GM19324 (cell line): Measurements from ENCODE around the gene INSIG1.

Source experiments
- ATAC-seq: cut with Tn5 transposase; IDR thresholded peaks from one replicate; pipeline ENCODE4 v1.9.1; 2021; ENCODE audit warnings: mild to moderate bottlenecking, moderate library complexity; ENCODE audit not compliant: unreplicated experiment, low FRiP score

Gene INSIG1

GRCh38 chr7:155265961-155266360 lies 31.7 kb upstream of the INSIG1 start:
- no peak for ATAC-seq

GRCh38 chr7:155266440-155266839 lies 31.2 kb upstream of the INSIG1 start:
- ATAC-seq, result no peak

GRCh38 chr7:155267023-155267422 lies 30.7 kb upstream of the INSIG1 start:
- ATAC-seq, result no peak

- ATAC-seq, result no peak
Measured at GRCh38 chr7:155267436-155267835, 30.2 kb upstream of the INSIG1 start.

- no peak for ATAC-seq
Measured at GRCh38 chr7:155268211-155268610, 29.5 kb upstream of the INSIG1 start.

GRCh38 chr7:155268921-155269650 lies 28.6 kb upstream of the INSIG1 start:
- no peak for ATAC-seq

GRCh38 chr7:155269766-155270585 lies 27.7 kb upstream of the INSIG1 start:
- no peak for ATAC-seq

GRCh38 chr7:155270861-155271260 lies 26.8 kb upstream of the INSIG1 start:
- no peak for ATAC-seq

GRCh38 chr7:155274633-155275355 lies 22.9 kb upstream of the INSIG1 start:
- no peak for ATAC-seq

- ATAC-seq, result no peak
Measured at GRCh38 chr7:155276042-155276799, 21.5 kb upstream of the INSIG1 start.

- no peak for ATAC-seq
Measured at GRCh38 chr7:155276800-155277375, 20.8 kb upstream of the INSIG1 start.

- ATAC-seq, result no peak
Measured at GRCh38 chr7:155277385-155277994, 20.2 kb upstream of the INSIG1 start.

GRCh38 chr7:155278921-155279320 lies 18.8 kb upstream of the INSIG1 start:
- no peak for ATAC-seq

GRCh38 chr7:155279787-155280445 lies 17.8 kb upstream of the INSIG1 start:
- no peak for ATAC-seq

- no peak for ATAC-seq
Measured at GRCh38 chr7:155280446-155281397, 17.0 kb upstream of the INSIG1 start.

- no peak for ATAC-seq
Measured at GRCh38 chr7:155281398-155281969, 16.2 kb upstream of the INSIG1 start.

GRCh38 chr7:155282671-155283070 lies 15.0 kb upstream of the INSIG1 start:
- no peak for ATAC-seq
